Natural killer cell treated with Interleukin-12 subunit alpha and Interleukin-12 subunit beta and Interleukin-15 and Interleukin-18, amount 100 ng/mL, for 72 hours (primary cell): ENCODE data around the gene NOP10. TPM values are rescaled to one million over a fixed set of nuclear protein-coding genes. Genes with fewer than 3 reads are reported as not detected.

Experiments
- ATAC-seq, 2 donors: fragments of 150-1000 bp; cut with Tn5 transposase in 1 of 2; sonication (Bioruptor Pico), chemical (Tn5 transposase) in 1 of 2; 2 replicates each; pipeline ENCODE4 v1.10.0; 2021
- DNase-seq: peaks from one replicate; pipeline ENCODE4 v3.0.0; 2022; ENCODE audit warnings: low spot score
- H3K27ac Mint-ChIP-seq, 2 donors: 1 replicate in 1 of 2; 2 replicates in 1 of 2; pipeline ENCODE4 v1.8.0; 2022; ENCODE audit warnings: mixed read lengths in 2 of 2, mild to moderate bottlenecking in 1 of 2, moderate library complexity in 1 of 2
- H3K27me3 Mint-ChIP-seq, 2 donors: 1 replicate in 1 of 2; 2 replicates in 1 of 2; pipeline ENCODE4 v1.8.0; 2022; ENCODE audit warnings: mixed read lengths in 2 of 2
- H3K36me3 Mint-ChIP-seq: one replicate; pipeline ENCODE4 v1.8.0; 2022; ENCODE audit warnings: mixed read lengths
- H3K4me1 Mint-ChIP-seq, 2 donors: 1 replicate in 1 of 2; 2 replicates in 1 of 2; pipeline ENCODE4 v1.8.0; 2022; ENCODE audit warnings: low read depth in 2 of 2, mixed read lengths in 2 of 2, mild to moderate bottlenecking in 1 of 2
- H3K4me3 Mint-ChIP-seq: one replicate; pipeline ENCODE4 v1.8.0; 2022; ENCODE audit warnings: mixed read lengths
- H3K9me3 Mint-ChIP-seq: 2 replicates; pipeline ENCODE4 v1.8.0; 2022; ENCODE audit warnings: mixed read lengths
- total RNA-seq, 2 donors: library from RNA; stranded (reverse); gene quantifications; one replicate each; pipeline ENCODE4 v1.2.3, GENCODE V29; 2022

NOP10 gene
- total RNA-seq, 2 donors from 2014 or later: 196 to 250 TPM

- Mint-ChIP-seq H3K36me3 (no peaks in the 10 kb centered on the region), H3K4me3 (no peak overlapping the region), H3K27me3 (no peaks in the 10 kb centered on the region), H3K4me1 (peaks cover 35 to 41% of the 10 kb centered on the region in 2 donors), H3K9me3 (no peaks in the 10 kb centered on the region), H3K27ac (no peak overlapping the region)
- DNase-seq (no peak), ATAC-seq (no peak)
These were observed 41.9 kb downstream of the NOP10 start for GRCh38 chr15:34301058-34301457.

- Mint-ChIP-seq H3K9me3 (no peaks in the 10 kb centered on the region), H3K27me3 (no peaks in the 10 kb centered on the region), H3K4me3 (no peak overlapping the region), H3K27ac (peak overlapping the region in 1 of 2 donors; percentile 1), H3K4me1 (peaks cover 21 to 29% of the 10 kb centered on the region in 2 donors), H3K36me3 (no peaks in the 10 kb centered on the region)
- DNase-seq: no peak
- no peak for ATAC-seq
These were observed 45.9 kb downstream of the NOP10 start for GRCh38 chr15:34297059-34297458.

GRCh38 chr15:34292621-34293020 lies 50.3 kb downstream of the NOP10 start:
- Mint-ChIP-seq H3K27me3 (no peaks in the 10 kb centered on the region), H3K4me1 (peaks cover 14 to 26% of the 10 kb centered on the region in 2 donors), H3K9me3 (peaks cover 4% of the 10 kb centered on the region), H3K36me3 (peaks cover 16% of the 10 kb centered on the region), H3K4me3 (no peak overlapping the region), H3K27ac (no peak overlapping the region)
- no peak for DNase-seq
- no peak for ATAC-seq

Other genes starting within 250 kb of the NOP10 start
- 10 to 100 TPM; 57.7 to 90.2 TPM for gene EMC7, start 241.3 kb downstream of the NOP10 start, total RNA-seq
- gene PGBD4, start 241.1 kb downstream of the NOP10 start, total RNA-seq: 1 to 10 TPM; 3.4 to 4.4 TPM
- gene KATNBL1, start 133.0 kb downstream of the NOP10 start, total RNA-seq: 10 to 100 TPM; 39.2 to 79.6 TPM
- 100 to 1,000 TPM in 1 of 2 donors, 10 to 100 TPM in 1; 93.1 to 102 TPM for gene EMC4, start 118.1 kb downstream of the NOP10 start, total RNA-seq
- 10 to 100 TPM; 49.5 to 67.3 TPM for gene SLC12A6, start 5.4 kb downstream of the NOP10 start, total RNA-seq
- gene NUTM1, start 179 bp upstream of the NOP10 start, total RNA-seq: not detected
- 10 to 100 TPM; 46.8 to 96.5 TPM for gene LPCAT4, start 24.1 kb upstream of the NOP10 start, total RNA-seq
- 100 to 1,000 TPM; 228 to 360 TPM for gene GOLGA8A, start 94.7 kb upstream of the NOP10 start, total RNA-seq
- 100 to 1,000 TPM; 115 to 234 TPM for gene GOLGA8B, start 240.5 kb upstream of the NOP10 start, total RNA-seq